HUDEP-2 (cell line): ENCODE data around the gene TASL.
"Not testable (repeated sequence)": the region's sequence is repeated elsewhere in the genome, so short reads cannot be mapped to it uniquely, and the experiment has no call there.

Experiments
- DNase-seq, 76 experiments: peaks; one replicate each; lab custom pipeline; 2025; ENCODE audit not compliant: unreplicated experiment in 76 of 76; lab: John Stamatoyannopoulos, UW

TASL gene

GRCh38 chrX:30577362-30577991 lies at the start of gene TASL:
Gene TASL (minus strand): TSS chrX:30577766. CDS start chrX:30560355, 17,411 bp downstream.
- no peak for DNase-seq

DNA sequence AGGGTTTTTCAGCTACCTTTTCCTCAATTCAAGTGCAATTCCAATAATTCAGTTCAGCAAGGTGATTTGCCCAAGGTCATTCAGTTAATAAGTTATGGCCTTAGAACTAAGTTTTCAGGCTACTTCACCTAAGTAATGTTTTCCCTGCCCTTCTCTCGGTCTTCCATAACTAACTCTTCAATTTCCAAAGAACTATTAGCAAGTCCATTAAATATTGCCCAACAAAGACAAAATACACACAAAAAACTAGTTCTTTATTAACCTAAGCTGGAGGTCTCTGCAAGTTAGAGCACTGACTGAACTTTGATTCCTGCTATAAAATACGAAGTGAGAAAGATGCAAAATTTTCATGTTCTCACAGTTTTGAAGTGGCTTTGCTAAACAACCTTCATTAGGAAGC lies 48.8 kb upstream of the TASL start:
- no peak for DNase-seq

- no peak for DNase-seq
These were observed 44.8 kb upstream of the TASL start for GRCh38 chrX:30622361-30622760.

DNA sequence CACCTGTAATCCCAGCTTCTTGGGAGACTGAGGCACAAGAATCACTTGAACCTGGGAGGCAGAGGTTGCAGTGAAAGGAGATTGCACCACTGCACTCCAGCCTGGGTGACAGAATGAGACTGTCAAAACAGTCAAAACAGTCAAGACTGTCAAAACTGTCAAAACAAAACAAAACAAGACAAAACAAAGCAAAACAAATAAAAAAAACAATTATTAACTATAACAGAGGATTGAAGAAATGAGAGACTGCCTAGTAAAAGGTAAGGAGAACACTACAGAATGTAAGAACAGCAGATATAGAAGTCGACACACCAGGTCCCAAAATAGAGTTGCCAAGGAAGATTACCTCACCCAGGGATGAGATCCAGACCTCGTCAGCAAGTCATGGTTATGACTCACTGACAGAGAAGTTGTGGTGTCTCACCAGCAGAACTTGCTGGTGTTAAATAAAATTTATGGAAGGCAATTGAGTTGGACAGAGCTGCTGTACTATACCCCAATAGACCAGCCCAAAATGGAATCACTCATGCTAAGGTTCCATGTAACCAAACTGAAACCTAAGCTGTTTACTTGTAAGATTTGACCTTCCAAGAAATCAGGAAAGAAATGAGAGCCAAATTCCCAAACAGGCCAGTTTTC lies 43.5 kb upstream of the TASL start:
- DNase-seq: no peak

GRCh38 chrX:30620125-30620524 lies 42.6 kb upstream of the TASL start:
- no peak for DNase-seq

DNA sequence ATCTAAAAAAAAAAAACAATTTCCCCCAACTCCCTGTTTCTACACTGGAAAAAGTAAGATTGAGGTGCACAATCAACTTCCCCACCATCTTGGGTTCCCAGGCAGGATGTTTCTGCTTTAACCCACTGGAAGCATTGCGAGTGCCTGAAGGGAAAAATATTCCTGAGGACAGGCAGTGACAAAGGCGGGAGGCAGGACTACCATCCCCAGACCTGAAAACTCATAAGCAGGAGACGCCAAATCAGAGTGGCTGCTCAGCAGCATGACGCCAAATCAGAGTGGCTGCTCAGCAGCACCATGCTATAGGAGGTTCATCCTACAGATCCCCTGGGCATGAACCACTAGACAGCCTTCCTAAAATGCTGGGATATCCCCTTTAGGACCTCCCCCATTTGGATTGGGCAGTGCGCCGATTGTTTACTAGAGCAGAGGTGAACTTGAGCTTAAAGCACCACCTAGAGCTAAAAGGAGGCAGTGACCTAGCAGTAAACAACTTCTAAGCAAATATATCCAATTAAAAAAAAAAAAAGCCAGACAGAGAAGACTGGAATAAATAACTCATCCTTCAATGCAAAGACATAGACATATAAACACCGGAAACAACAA lies 40.7 kb upstream of the TASL start:
- no peak for DNase-seq

GRCh38 chrX:30615229-30615628 lies 37.7 kb upstream of the TASL start:
- DNase-seq: no peak

GRCh38 chrX:30613721-30614120 lies 36.2 kb upstream of the TASL start:
- no peak for DNase-seq

GRCh38 chrX:30612250-30612655 lies 34.7 kb upstream of the TASL start:
- no peak for DNase-seq

DNA sequence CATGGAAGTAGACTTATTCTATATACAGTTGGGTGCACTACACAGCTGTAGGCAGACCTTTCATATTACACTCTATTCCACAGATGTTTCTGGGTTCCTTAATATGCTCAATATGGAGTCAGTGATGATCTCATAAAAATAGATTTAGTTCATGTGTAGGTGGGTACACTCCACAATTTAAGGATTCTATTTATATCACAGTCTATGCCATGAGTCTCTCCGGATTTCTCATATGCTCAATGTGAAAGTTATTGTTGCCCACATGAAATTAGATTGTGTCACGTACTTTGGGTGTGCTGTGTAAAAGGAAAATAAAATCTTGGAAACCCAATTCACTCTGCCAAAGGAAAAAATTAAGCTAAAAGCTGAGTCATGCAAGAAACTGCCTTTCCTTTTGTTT lies 32.5 kb upstream of the TASL start:
- no peak for DNase-seq

DNA sequence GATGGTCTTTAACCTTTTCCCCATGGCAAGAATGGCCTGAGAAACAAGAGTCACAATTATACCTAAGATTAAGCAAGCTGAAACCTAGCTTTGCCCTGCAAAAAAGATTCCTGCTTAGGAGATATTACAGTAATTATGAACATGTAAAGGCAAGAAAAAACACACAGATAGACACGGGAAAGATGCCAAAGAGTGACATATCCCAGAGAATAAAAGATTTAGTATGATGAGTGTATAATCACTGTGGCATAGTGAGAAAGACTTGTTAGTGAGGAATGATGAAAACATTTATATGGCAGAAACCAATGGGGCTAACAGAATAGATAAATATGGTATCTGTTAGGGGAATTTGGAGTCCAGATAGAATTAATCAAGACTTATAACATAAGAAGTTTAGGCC lies 29.6 kb upstream of the TASL start:
- no peak for DNase-seq

GRCh38 chrX:30600269-30601176 lies 23.0 kb upstream of the TASL start:
- not testable (repeated sequence) for DNase-seq

DNA sequence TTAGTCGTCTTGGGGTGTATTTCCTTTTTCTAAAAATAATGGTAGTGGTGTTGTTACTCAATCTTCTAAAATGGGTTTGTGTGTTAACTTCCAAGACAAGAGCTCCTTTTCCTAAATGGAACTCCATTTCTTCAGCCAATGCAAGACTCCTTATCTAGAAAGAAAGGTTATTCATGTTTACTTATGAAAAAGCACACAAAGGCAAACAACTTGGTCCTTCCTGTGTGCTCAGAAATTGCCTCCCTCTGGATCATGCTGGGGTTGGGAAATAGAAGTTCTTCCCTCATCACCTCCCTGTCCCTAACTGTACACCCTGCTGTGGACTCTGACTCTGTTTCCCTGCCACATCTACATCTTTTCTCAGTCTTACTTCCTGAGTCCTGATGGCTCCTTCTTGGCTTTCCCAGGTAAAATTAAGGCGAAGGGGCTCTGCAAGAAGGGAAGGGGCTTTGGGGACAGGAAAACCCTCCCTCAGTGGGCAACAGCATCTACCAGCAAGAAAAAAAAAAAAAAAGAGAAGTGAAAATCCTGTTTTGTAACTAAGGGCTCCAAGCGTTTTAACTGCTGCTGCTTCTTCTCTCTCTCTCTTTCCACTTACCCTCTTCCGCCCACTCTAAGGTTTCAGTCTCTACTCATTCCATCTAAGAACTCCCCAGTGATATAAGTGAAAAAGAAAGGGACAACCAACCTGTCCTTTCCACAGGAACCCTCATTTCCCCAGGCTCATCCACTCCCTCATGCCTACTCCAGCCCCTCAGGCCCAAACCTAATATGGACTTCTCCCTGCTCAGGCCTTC lies 19.8 kb upstream of the TASL start:
- DNase-seq: no peak

GRCh38 chrX:30593440-30594200 lies 16.1 kb upstream of the TASL start:
- no peak for DNase-seq

GRCh38 chrX:30592831-30593230 lies 15.3 kb upstream of the TASL start:
- DNase-seq: no peak

DNA sequence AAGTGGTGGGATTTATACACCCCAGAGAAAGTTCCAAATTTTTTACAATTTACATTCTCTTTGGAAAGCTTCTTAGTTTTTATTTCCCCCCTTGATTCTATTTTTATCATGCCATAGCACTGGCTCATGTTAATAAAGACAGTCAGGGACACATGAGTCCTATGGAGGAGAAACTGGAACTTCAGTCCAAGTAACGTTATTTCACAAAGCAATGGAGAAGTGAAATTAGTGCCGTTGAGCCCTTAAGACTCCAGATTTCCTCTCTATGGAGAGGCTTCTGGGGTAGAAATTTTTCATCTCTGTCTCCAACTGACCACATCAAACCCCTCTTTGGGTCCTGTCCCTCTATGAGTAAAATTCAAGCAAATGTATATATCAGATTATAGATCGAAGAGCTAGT lies 12.8 kb upstream of the TASL start:
- no peak for DNase-seq

GRCh38 chrX:30589146-30589888 lies 11.8 kb upstream of the TASL start:
- DNase-seq: no peak

- no peak for DNase-seq
These were observed 8.9 kb upstream of the TASL start for GRCh38 chrX:30586516-30586915.

GRCh38 chrX:30582664-30583063 lies 5.1 kb upstream of the TASL start:
- no peak for DNase-seq
